GM18868 (cell line): ENCODE results near the gene PLEKHG4B.
"Not testable (repeated sequence)": the region's sequence is repeated elsewhere in the genome, so short reads cannot be mapped to it uniquely, and the experiment has no call there.

Source experiments
- ATAC-seq: cut with Tn5 transposase; IDR thresholded peaks from one replicate; pipeline ENCODE4 v1.9.1; 2021; ENCODE audit warnings: mild to moderate bottlenecking, moderate library complexity; ENCODE audit not compliant: unreplicated experiment

Gene PLEKHG4B

GRCh38 chr5:197892-198489 lies 106.0 kb downstream of the PLEKHG4B start:
- no peak for ATAC-seq

- ATAC-seq: no peak
Observed at GRCh38 chr5:198516-199196, 106.7 kb downstream of the PLEKHG4B start.

DNA sequence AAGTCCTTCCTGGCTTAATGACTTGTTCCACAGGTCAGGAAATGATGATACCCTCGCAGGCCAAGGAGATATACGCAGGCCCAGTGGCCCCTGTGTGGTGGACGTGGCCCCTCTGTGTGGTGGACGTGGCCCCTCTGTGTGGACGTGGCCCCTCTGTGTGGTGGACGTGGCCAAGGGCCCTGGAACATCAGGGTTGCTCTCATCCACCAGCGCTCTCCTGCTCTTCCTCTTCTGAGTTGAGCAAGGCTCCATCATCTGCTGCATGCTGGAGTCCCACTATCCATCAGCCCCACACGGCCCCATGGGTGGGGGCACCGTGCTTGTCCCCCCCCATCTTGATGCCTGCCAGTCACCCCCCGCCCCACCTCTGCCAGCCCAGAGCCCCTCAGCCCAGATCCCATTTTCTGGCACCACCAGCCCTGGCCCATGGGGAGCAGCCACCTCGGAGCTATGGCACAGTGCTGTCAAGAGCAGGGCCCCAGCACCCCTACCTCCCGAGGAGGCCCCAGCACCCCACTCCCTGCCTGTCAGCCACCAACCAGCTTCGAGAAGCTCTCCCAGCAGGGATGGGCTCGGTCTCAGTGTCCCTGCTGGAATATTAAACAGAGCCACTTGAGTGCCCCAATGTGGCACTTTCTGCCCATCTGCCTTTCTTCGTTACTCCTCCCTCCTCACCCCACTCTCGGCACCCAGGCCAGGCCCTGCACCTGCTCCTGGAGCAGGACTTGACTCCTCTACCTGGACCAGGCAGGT lies 107.4 kb downstream of the PLEKHG4B start:
- ATAC-seq: no peak

GRCh38 chr5:199950-200645 lies 108.1 kb downstream of the PLEKHG4B start:
- no peak for ATAC-seq

- no peak for ATAC-seq
Observed at GRCh38 chr5:200985-201384, 109.0 kb downstream of the PLEKHG4B start.

DNA sequence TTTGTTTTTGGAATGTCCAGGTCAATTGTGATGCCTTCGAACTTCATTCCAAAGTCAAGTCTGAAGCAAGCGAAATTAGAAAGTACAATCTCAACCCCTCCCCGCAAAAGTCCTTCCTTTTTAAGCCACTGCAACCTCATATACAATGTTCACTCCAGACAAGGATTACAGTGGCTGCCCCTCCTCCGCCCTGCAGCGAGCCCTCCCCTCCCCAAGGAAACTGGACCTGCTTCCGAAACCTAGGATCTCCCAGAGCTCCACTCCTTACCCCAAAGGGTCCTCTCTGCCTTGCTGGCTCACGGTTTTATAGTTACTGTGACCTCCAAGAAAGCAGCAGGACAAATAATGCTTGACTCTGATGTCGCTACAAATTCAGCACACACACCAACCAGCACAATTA lies 109.7 kb downstream of the PLEKHG4B start:
- no peak for ATAC-seq

- no peak for ATAC-seq
Observed at GRCh38 chr5:203246-203930, 111.4 kb downstream of the PLEKHG4B start.

GRCh38 chr5:204001-204400 lies 112.0 kb downstream of the PLEKHG4B start:
- no peak for ATAC-seq

GRCh38 chr5:204462-204861 lies 112.5 kb downstream of the PLEKHG4B start:
- ATAC-seq: no peak

DNA sequence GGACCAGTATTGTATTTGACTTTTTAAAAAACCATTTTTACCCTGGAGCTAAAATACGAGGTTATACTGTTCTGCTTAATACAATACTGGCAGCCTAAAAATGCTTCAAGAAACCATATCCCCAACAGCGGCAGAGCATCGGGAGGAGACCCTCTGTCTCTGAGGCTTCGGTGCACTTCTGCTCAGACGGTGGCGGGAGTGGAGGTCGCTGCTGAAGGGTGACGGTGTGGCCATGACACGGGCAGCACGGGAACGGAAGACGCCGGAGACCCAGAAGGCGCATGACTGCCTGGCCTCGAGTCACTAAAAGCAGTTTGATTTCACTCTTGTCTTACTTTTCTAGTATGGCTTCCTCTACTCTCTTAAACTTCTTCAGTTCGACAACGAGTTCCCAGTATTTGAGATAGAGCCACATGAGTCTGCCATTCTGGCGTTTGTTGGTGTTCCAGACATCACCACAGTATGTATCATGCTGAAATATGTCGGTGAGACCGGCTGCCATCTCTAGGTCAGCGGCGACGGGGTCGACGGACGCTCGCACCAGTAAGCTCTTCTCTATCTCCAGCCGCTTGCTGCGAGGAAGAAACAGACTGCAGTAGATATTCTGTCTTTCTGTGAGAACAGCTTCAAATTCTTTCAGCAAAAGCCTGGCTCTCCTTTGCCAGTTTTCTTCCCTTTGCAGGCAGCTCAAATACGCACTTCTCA lies 113.2 kb downstream of the PLEKHG4B start:
- ATAC-seq: no peak

GRCh38 chr5:206406-206805 lies 114.4 kb downstream of the PLEKHG4B start:
- ATAC-seq: no peak

DNA sequence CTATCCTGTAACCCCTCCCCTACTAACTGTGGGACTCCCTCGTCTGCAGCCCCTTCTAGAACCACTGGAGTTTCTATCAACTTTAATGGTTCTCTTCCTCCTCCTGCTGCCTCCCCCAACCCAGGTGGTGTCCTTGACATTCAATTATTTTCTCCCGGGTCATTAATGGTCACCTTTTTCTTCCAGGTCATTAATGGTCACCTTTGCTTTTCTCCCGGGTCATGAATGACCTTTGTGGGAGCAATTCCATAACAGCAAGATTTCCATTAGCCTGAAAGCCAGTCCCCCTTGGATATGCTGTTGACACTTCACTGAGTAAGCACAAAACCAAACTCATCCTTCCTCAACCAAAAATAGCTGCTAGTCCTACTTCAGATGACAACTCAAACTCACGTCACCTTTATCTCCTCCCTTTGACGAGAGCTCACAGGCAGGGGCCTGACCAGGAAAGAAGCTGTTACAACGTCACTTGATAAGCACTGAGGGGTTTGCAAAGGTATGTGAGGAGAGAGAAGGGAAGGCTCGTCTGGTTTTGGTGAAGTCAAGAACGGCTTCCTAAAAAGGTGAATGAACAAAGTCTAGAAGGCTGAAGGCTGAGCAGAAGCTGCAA lies 115.1 kb downstream of the PLEKHG4B start:
- no peak for ATAC-seq

- no peak for ATAC-seq
Observed at GRCh38 chr5:207599-207998, 115.6 kb downstream of the PLEKHG4B start.

DNA sequence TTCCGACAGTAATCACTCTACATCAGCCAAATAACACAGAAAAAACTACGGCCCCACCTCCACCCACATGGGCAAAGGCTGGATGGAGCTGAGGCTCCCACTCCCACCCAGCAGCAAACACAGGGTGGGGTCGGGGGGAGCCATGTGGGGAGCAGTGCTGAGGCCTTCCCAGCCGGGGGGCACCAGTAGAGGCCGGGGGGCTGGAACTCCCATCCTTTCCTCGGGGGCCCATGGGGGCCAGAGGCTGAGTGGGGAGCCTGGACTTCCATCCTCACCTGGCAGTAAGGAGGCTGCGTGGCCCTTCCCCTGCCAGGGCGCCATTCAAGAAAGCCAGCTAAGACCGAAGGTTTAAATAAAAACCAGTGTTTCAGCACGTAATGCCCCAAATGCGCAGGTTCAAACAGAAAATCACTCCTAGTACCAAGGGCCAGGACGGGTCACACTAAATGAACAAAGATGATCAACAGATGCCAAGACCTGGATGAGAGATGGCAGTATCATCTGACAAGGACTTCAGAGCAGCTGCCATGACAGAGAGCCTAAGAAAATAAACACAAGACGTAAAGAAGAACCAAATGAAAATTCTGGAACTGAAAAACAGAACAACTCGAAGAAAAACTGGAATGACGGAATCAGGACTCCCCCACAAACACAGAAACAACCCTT lies 116.6 kb downstream of the PLEKHG4B start:
- no peak for ATAC-seq

DNA sequence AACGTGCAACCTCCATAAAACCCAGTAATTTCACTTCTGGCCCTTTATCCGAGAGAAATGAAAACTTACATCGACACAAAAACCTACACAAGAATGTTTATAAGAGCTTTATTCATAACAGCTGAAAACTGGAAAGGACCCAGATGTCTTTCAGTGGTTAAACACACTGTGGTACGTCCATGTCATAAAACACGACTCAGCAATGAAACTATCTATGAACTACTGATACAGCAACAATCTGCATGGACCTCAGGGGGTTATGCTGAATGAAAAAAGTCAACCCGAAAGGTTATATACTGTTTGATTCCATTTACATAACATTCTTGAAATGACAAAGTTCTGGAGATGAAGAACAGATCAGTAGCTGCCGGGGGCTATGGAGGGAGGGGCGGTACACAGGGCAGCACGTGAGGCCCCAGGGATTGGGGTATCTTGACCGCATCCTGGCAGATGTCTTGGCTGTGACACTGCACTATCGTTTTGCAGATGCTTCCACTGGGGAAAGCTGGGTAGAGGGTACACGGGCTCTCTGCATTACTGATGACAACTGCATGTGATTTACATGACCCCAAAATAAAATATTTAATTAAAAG lies 121.9 kb downstream of the PLEKHG4B start:
- no peak for ATAC-seq

DNA sequence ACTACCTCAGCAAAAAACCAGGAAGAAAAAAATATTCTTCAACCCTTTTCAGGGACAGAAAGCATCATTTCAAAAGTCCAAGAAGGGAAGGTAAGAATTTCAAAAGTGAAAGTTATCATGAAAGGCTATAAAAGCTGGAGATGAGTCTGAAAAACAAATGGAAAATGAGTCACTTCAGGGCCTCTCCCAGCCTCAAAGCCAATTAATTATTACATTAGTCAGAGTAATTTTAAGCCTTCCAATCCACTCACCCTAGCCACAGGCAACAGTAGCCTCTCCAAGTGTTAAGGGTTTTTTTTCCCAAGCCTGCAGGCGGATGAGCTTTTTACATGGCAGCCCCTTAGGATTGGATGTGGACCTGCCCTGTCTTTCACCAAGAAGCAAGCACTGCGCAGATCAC lies 123.3 kb downstream of the PLEKHG4B start:
- ATAC-seq: not testable (repeated sequence)

DNA sequence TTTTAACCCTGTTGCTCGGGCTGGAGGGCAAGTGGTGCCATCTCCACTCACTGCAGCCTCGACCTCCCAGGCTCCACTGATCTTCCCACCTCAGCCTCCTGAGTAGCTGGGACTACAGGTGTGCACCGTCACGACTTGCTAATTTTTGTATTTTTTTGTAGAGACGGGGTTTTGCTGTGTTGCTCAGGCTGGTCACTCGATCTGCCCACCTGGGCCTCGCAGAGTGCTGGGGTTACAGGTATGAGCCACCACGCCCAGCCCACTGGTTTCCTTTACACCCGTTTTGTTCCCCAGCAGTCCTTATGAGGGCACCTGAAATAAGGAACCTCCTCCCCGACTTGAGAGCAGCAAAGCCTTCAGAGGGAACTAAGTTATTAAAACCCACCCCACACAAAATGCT lies 124.1 kb downstream of the PLEKHG4B start:
- not testable (repeated sequence) for ATAC-seq

DNA sequence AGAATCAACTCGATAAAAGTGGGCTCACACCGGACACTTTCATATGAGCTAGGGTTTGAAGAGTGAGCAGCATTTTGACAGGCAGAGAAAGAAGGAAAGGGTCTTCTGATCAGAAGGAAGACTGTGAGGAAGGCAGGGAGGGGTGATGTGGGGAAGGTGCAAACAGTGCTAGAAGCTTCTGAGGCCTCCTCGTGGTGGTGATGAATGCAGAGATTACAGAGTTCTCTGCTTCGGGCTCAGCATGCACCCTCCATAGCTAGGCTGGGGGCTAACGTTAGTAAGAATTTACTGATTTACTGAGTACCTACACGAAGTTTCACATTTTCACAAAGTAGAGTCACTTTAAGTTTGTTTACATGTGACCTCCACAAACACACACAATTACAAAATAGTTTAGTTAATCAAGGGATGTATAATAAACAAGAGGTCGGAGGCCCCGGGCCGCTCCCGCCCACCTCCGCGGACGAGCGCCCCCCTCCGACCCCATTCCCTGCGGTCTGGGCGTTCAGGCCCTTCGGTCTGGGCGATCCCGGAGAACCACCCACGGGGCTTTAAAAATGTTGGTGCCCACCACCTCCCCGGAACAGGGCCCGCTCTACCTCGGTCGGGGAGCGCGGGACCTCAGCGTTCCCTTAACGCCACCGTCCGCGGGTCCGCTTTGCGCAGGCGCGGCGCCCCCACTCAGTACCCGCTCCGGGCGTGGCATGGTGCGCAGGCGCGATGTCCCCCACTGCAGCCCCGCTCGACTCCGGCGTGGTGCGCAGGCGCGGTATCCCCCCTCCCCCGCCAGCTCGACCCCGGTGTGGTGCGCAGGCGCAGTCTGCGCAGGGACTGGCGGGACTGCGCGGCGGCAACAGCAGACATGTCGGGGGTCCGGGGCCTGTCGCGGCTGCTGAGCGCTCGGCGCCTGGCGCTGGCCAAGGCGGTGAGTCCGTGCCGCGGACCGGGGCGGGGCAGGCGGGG lies 125.8 kb downstream of the PLEKHG4B start, which contains the start of the genes CCDC127 and SDHA:
Gene CCDC127 (minus strand): TSS at position 660 of the 963 bp plus-strand sequence. CDS start 1,304 bp downstream, outside the sequence.
Gene SDHA (plus strand): TSS at position 827 of the 963 bp plus-strand sequence. CDS start 36 bp downstream, at position 863.
- peak; percentile 71 for ATAC-seq
